ENCODE results near the gene CELF2. TPM values are rescaled to one million over a fixed set of nuclear protein-coding genes. Genes with fewer than 3 reads are reported as not detected.

The CELF2 gene
- total RNA-seq, 2 donors from 2014 or later = 30.2 to 34.4 TPM

DNA sequence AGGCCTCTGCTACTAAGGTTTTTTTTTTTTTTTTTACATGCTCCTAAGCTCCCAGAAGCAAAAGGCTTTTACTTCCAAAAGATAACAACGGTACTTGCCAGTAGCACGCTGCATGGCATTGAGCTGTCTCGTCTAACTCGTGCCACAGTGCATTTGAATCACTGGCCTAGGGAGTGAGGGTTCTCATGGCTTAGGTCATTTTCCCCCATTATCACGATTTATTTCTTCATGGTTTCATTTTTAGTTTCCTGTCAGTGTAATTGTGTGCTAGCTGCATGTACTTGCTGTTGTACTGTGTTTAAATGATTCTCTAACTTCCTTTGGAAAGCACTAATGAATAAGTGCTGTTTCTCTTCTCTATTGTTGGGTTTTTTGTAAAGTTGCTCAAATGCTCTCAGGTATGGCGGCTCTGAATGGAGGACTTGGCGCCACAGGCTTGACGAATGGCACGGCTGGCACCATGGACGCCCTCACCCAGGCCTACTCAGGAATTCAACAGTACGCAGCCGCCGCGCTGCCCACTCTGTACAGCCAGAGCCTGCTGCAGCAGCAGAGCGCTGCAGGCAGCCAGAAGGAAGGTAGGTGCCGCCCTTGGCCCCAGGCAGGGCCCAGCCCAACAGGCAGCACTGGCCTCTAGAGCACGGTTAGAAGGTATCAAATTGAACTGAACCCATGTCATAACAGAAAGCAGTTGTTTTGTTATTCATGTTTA is 303.3 kb downstream of the CELF2 start:
- Histone ChIP-seq H3K36me3 (peaks cover 4% of the 10 kb centered on the region), H3K9me3 (no peaks in the 10 kb centered on the region), H3K27me3 (no peaks in the 10 kb centered on the region), H3K4me1 (no peaks in the 10 kb centered on the region), H3K9ac (ENCODE audit: low read depth in 2 of 2, low read length in 2 of 2) (no peak overlapping the region), H3K4me3 (no peak overlapping the region), H3K27ac (no peak overlapping the region)
- intact Hi-C loops (cut with DNase I) = no loop called here
- TF ChIP-seq CTCF (IDR thresholded peaks at IDR 0.05) = no peak
- no peak for DNase-seq

DNA sequence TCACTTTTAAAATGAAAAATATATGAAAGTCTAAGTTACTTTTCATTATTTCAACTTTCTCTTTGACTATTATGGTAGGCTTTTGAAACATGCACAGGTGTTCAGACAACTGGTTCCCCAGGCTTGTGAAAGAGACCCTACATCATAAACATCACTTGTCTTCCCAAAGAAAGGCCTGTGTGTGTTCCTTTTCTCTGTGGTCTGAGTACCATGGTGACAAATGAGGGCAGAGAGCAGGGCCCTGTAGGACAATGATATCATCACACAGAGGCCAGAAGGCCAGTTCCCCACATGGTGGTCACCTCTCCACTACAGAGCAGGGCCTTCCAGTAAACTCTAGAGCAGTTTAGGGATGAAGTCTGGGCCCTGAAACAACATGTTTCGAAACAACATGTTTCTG is 305.0 kb downstream of the CELF2 start:
- intact Hi-C loops (cut with DNase I) = no loop called here
- Histone ChIP-seq H3K9ac (ENCODE audit: low read depth in 2 of 2, low read length in 2 of 2) (no peak overlapping the region), H3K4me1 (no peaks in the 10 kb centered on the region), H3K27me3 (no peaks in the 10 kb centered on the region), H3K36me3 (peaks cover 4% of the 10 kb centered on the region), H3K27ac (no peak overlapping the region), H3K4me3 (no peak overlapping the region), H3K9me3 (no peaks in the 10 kb centered on the region)
- no peak for TF ChIP-seq CTCF (IDR thresholded peaks at IDR 0.05)
- no peak for DNase-seq

DNA sequence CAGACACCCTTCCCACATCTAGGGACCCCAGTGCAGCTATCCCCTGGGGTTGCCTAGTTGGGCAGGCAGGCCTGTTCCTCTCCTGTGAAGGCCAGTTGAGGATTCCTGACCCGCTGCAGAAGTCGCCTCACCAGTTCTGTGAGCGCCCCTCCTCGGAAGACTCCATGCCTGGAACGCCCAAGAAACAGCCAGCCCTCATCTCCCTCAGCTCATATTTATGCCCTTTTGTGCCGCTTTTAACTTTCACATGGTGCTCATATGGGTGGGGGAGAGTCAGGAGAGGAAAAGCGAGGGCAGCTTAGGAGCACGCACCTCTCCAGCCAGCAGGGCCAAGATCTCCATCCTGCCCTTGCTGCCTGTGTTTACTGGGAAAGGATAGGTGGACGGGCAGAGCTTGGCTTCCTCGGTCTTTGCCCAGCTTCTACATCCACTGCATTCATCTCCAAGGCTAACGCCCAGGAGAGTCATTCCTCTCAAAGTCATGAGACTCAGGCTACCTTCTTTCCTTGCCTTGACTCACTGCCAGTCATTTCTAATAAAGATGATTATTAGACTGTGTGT is 307.2 kb downstream of the CELF2 start:
- peaks cover 4% of the 10 kb centered on the region for H3K36me3 ChIP-seq
- intact Hi-C loops (cut with DNase I) = no loop called here
- no peak overlapping the region for H3K9ac ChIP-seq (ENCODE audit: low read depth in 2 of 2, low read length in 2 of 2)

GRCh38 chr10:11325817-11326216 is 308.1 kb downstream of the CELF2 start:
- no peak overlapping the region for H3K9ac ChIP-seq (ENCODE audit: low read depth in 2 of 2, low read length in 2 of 2)
- no peak overlapping the region for H3K27ac ChIP-seq
- H3K4me3 ChIP-seq = no peak overlapping the region
- TF ChIP-seq CTCF (IDR thresholded peaks at IDR 0.05) = no peak
- H3K36me3 ChIP-seq = peaks cover 4% of the 10 kb centered on the region
- no peak for DNase-seq
- intact Hi-C loops (cut with DNase I) = no loop called here
- no peaks in the 10 kb centered on the region for H3K4me1 ChIP-seq
- no peaks in the 10 kb centered on the region for H3K27me3 ChIP-seq
- no peaks in the 10 kb centered on the region for H3K9me3 ChIP-seq

More for the DNA sequence above, 307.2 kb downstream of the CELF2 start:
- Histone ChIP-seq H3K27ac (no peak overlapping the region), H3K9me3 (no peaks in the 10 kb centered on the region), H3K27me3 (no peaks in the 10 kb centered on the region), H3K4me3 (no peak overlapping the region), H3K4me1 (no peaks in the 10 kb centered on the region)
- no peak for TF ChIP-seq CTCF (IDR thresholded peaks at IDR 0.05)
- no peak for DNase-seq

DNA sequence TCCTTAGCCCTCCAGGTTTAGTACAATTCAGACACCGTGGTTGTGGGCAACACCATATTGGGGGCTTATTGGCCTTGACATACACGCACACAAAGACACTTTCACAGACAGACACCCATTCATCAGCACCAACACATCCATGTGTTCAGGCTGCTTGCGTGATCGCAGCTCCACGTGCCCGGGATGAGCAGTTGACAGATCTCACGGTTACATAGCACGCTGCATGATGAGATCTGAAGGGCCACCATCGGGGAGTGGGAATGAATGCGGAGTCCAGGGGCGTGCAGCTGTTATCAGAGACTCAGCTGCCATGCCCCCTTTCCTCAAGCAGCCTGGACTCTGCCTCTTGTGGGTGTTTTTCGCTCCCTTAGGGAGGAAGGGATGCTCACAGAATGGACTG is 308.6 kb downstream of the CELF2 start:
- no peaks in the 10 kb centered on the region for H3K4me1 ChIP-seq
- TF ChIP-seq CTCF (IDR thresholded peaks at IDR 0.05) = no peak
- H3K9me3 ChIP-seq = no peaks in the 10 kb centered on the region
- DNase-seq = no peak
- peaks cover 4% of the 10 kb centered on the region for H3K36me3 ChIP-seq
- no peak overlapping the region for H3K4me3 ChIP-seq
- intact Hi-C loops (cut with DNase I) = no loop called here
- H3K27ac ChIP-seq = no peak overlapping the region
- H3K27me3 ChIP-seq = no peaks in the 10 kb centered on the region
- H3K9ac ChIP-seq (ENCODE audit: low read depth in 2 of 2, low read length in 2 of 2) = no peak overlapping the region

All from colonic mucosa (tissue), 4 donors.